HepG2 (cell line): Measurements from ENCODE around the gene PCIF1. TPM values are rescaled to one million over a fixed set of nuclear protein-coding genes. Genes with fewer than 3 reads are reported as not detected.

ENCODE experiments used
- CBX5 ChIP-seq: sonication (generic); formaldehyde crosslinking; IDR thresholded peaks from 2 replicates; pipeline ENCODE4 v1.4.0; 2020; ENCODE audit warnings: missing genetic modification reagents, borderline replicate concordance
- MAFF ChIP-seq: IDR thresholded peaks from 2 replicates; pipeline ENCODE4 v1.6.1; 2011; ENCODE audit warnings: low read depth, low read length, improper control_type of control experiment
- MED8 ChIP-seq: sonication (generic); formaldehyde crosslinking; IDR thresholded peaks from 2 replicates; pipeline ENCODE4 v1.8.1; 2023; ENCODE audit warnings: mild to moderate bottlenecking, missing genetic modification reagents; ENCODE audit not compliant: insufficient replicate concordance
- PRDM10 ChIP-seq: sonication (generic); formaldehyde crosslinking; IDR thresholded peaks from 2 replicates; pipeline ENCODE4 v1.4.0; 2020; ENCODE audit warnings: low read depth, missing genetic modification reagents
- PRPF4 ChIP-seq: fragments of 200-400 bp; formaldehyde crosslinking; IDR thresholded peaks from 2 replicates; pipeline ENCODE4 v1.6.1; 2016; ENCODE audit warnings: low read length, low read depth; ENCODE audit not compliant: poor library complexity, severe bottlenecking
- RBM22 ChIP-seq: fragments of 200-400 bp; formaldehyde crosslinking; optimal IDR thresholded peaks from 2 replicates; pipeline ENCODE3; 2017; ENCODE audit warnings: mild to moderate bottlenecking, low read length, moderate library complexity
- REPIN1 ChIP-seq: sonication (generic); formaldehyde crosslinking; IDR thresholded peaks from 2 replicates; pipeline ENCODE4 v1.8.0; 2022; ENCODE audit warnings: missing genetic modification reagents, low read depth, mild to moderate bottlenecking, borderline replicate concordance
- SP4 ChIP-seq: sonication (generic); formaldehyde crosslinking; IDR thresholded peaks from 2 replicates; pipeline ENCODE4 v1.8.1; 2023; ENCODE audit warnings: mild to moderate bottlenecking, missing genetic modification reagents
- STAG1 ChIP-seq: sonication (generic); formaldehyde crosslinking; IDR thresholded peaks from 2 replicates; pipeline ENCODE4 v1.4.0; 2020; ENCODE audit warnings: missing genetic modification reagents
- SYNCRIP ChIP-seq: fragments of 200-400 bp; formaldehyde crosslinking; IDR thresholded peaks from 2 replicates; pipeline ENCODE4 v1.6.1; 2018; ENCODE audit warnings: mild to moderate bottlenecking, low read depth, low read length; ENCODE audit not compliant: insufficient read depth
- U2AF1 ChIP-seq: fragments of 200-400 bp; formaldehyde crosslinking; optimal IDR thresholded peaks from 2 replicates; pipeline ENCODE3; 2017; ENCODE audit warnings: mild to moderate bottlenecking, low read depth, low read length
- ZFP91 ChIP-seq: sonication (generic); formaldehyde crosslinking; IDR thresholded peaks from 2 replicates; pipeline ENCODE4 v1.9.0; 2022; ENCODE audit warnings: missing genetic modification reagents, mild to moderate bottlenecking, borderline replicate concordance
- ZNF121 ChIP-seq: sonication (generic); formaldehyde crosslinking; IDR thresholded peaks from 2 replicates; pipeline ENCODE4 v1.5.0; 2020; ENCODE audit warnings: mild to moderate bottlenecking, missing genetic modification reagents
- ZNF280D ChIP-seq: sonication (generic); formaldehyde crosslinking; IDR thresholded peaks from 2 replicates; pipeline ENCODE4 v1.5.1; 2020; ENCODE audit warnings: mild to moderate bottlenecking, missing genetic modification reagents
- ZNF326 ChIP-seq: sonication (generic); formaldehyde crosslinking; IDR thresholded peaks from 2 replicates; pipeline ENCODE4 v1.4.0; 2020; ENCODE audit warnings: missing genetic modification reagents, borderline replicate concordance
- ZNF383 ChIP-seq: sonication (generic); formaldehyde crosslinking; IDR thresholded peaks from 2 replicates; pipeline ENCODE4 v1.4.0; 2020; ENCODE audit warnings: missing genetic modification reagents, mild to moderate bottlenecking, borderline replicate concordance
- ZNF430 ChIP-seq: sonication (generic); formaldehyde crosslinking; IDR thresholded peaks from 2 replicates; pipeline ENCODE4 v1.9.0; 2021; ENCODE audit warnings: mild to moderate bottlenecking, missing genetic modification reagents
- ZNF589 ChIP-seq: sonication (generic); formaldehyde crosslinking; conservative IDR thresholded peaks from 2 replicates; pipeline ENCODE4 v1.8.0; 2022; ENCODE audit warnings: mild to moderate bottlenecking, moderate library complexity, missing genetic modification reagents
- ZNF766 ChIP-seq: sonication (generic); formaldehyde crosslinking; IDR thresholded peaks from 2 replicates; pipeline ENCODE4 v1.5.0; 2020; ENCODE audit warnings: missing genetic modification reagents, borderline replicate concordance
- ZSCAN21 ChIP-seq: sonication (generic); formaldehyde crosslinking; IDR thresholded peaks from 2 replicates; pipeline ENCODE4 v1.8.0; 2022; ENCODE audit warnings: mild to moderate bottlenecking, missing genetic modification reagents, moderate library complexity, borderline replicate concordance
- polyA plus RNA-seq, 8 experiments: library from polyadenylated mRNA; depleted of rRNA in 3 of 8; stranded (reverse) in 7 of 8; unstranded in 1 of 8; fragments of >200 nt; fragmentation: Illumina TruSeq in 4 of 8; extraction: Trizol in 4 of 8; gene quantifications; 2 replicates each; pipeline versions ENCODE4 v1.2.1 to v1.2.3, GENCODE V29; 2011 to 2016; ENCODE audit warnings: low read depth in 4 of 8, missing spikeins in 1 of 8, mixed read lengths in 1 of 8; ENCODE audit not compliant: insufficient read depth in 1 of 8
- total RNA-seq, 5 experiments: library from RNA; depleted of rRNA; stranded (reverse); fragments of >200 nt; fragmentation: Illumina TruSeq; extraction: Trizol; gene quantifications; 2 replicates each; pipeline ENCODE4 v1.2.3, GENCODE V29; 2016; ENCODE audit warnings: low read depth in 1 of 5

Gene PCIF1
- total and polyA plus RNA-seq, 2 of the 13 experiments (the other 11 are each of a cell fraction or from before 2014, with no cell fraction given) = 20.9 to 24.4 TPM

- TF ChIP-seq SP4 (CRISPR knock-in tag) = peak; percentile 64; the same call in 1 of the 2 replicates
- TF ChIP-seq ZNF121 (CRISPR knock-in tag) = peak; percentile 50; the same call in 1 of the 2 replicates
- peak; percentile 78 for TF ChIP-seq ZFP91 (CRISPR knock-in tag)
- 0 out of 2 replicates have a peak, but pooled peaks have one; percentile 45 for TF ChIP-seq ZSCAN21 (CRISPR knock-in tag)
- peak; percentile 53; the same call in 1 of the 2 replicates for TF ChIP-seq ZNF280D (CRISPR knock-in tag)
- peak; percentile 45; the same call in 1 of the 2 replicates for TF ChIP-seq ZNF766 (CRISPR knock-in tag)
- TF ChIP-seq ZNF383 = 0 out of 2 replicates have a peak, but pooled peaks have one; percentile 68
- peak; percentile 33; the same call in 1 of the 2 replicates for TF ChIP-seq ZNF430 (CRISPR knock-in tag)
- no peak for TF ChIP-seq ZNF589 (CRISPR knock-in tag)
- TF ChIP-seq STAG1 (CRISPR knock-in tag) = no peak
- no peak for TF ChIP-seq SYNCRIP
- TF ChIP-seq RBM22 = no peak
- TF ChIP-seq PRPF4 = peak; percentile 11
- no peak for TF ChIP-seq MED8 (CRISPR knock-in tag)
- no peak for TF ChIP-seq MAFF
- 0 out of 2 replicates have a peak, but pooled peaks have one; percentile 28 for TF ChIP-seq PRDM10 (CRISPR knock-in tag)
- TF ChIP-seq REPIN1 (CRISPR knock-in tag) = no peak
- no peak for TF ChIP-seq U2AF1
- TF ChIP-seq CBX5 (CRISPR knock-in tag) = no peak; the same call in 1 of the 2 replicates
- TF ChIP-seq ZNF326 = no peak
Measured at GRCh38 chr20:45909817-45910669, 24.4 kb upstream of the PCIF1 start (continued).
